A673 (cell line): ENCODE data around the gene SDCBP2. TPM values are rescaled to one million over a fixed set of nuclear protein-coding genes. Genes with fewer than 3 reads are reported as not detected.

Experiments
- BruUV-seq: library from RNA; stranded (reverse); fragments of 400-500 nt; replicated peaks from 2 replicates; lab custom pipeline; 2021; lab: Mats Ljungman, UMichigan
- CTCF ChIA-PET: fragments of 300-600 bp; sonication (Branson Sonifier 250); formaldehyde crosslinking; loops from one replicate; lab custom pipeline; 2022; ENCODE audit warnings: antibody characterized with exemption; lab: Charles Lee
- POLR2A ChIA-PET: fragments of 300-600 bp; sonication (Branson Sonifier 250); formaldehyde crosslinking; loops from one replicate; lab custom pipeline; 2022; ENCODE audit warnings: antibody characterized with exemption; ENCODE audit not compliant: low non-redundant PET; lab: Charles Lee
- DNase-seq: peaks from one replicate; pipeline ENCODE4 v3.0.0-alpha.2; 2015; ENCODE audit warnings: low spot score
- H3K27ac ChIP-seq: fragments of 200-600 bp; sonication (generic); 2 replicates; pipeline ENCODE4 v1.5.1; 2016; ENCODE audit warnings: mixed run types, low read depth, mild to moderate bottlenecking, mixed read lengths, antibody characterized with exemption, low read length; ENCODE audit not compliant: poor library complexity, severe bottlenecking
- H3K27me3 ChIP-seq: fragments of 200-600 bp; sonication (generic); replicated peaks from 2 replicates; pipeline ENCODE4 v1.6.1; 2017; ENCODE audit warnings: mixed run types, low read depth, mild to moderate bottlenecking, mixed read lengths, antibody characterized with exemption, low read length; ENCODE audit not compliant: insufficient read depth, poor library complexity
- H3K36me3 ChIP-seq: fragments of 200-600 bp; sonication (generic); 2 replicates; pipeline ENCODE4 v1.6.1; 2016; ENCODE audit warnings: mixed run types, mild to moderate bottlenecking, mixed read lengths, antibody characterized with exemption, low read length; ENCODE audit not compliant: insufficient read depth, poor library complexity, severe bottlenecking
- H3K4me1 ChIP-seq: fragments of 200-600 bp; sonication (generic); 2 replicates; pipeline ENCODE4 v1.6.1; 2017; ENCODE audit warnings: mixed run types, mild to moderate bottlenecking, mixed read lengths, antibody characterized with exemption, low read length; ENCODE audit not compliant: insufficient read depth, poor library complexity, severe bottlenecking
- H3K4me3 ChIP-seq: fragments of 200-600 bp; sonication (generic); 2 replicates; pipeline ENCODE4 v1.5.1; 2016; ENCODE audit warnings: low read depth, mixed run types, mild to moderate bottlenecking, mixed read lengths, low read length; ENCODE audit not compliant: poor library complexity, severe bottlenecking
- H3K9me3 ChIP-seq: fragments of 200-600 bp; sonication (generic); 2 replicates; pipeline ENCODE4 v1.6.1; 2016; ENCODE audit warnings: mixed run types, low read depth, mild to moderate bottlenecking, mixed read lengths, antibody characterized with exemption, low read length; ENCODE audit not compliant: poor library complexity, severe bottlenecking
- CTCF ChIP-seq: fragments of 300-800, 200-600 bp; sonication (generic); conservative IDR thresholded peaks from 2 replicates; pipeline ENCODE4 v1.5.1; 2017; ENCODE audit warnings: low read depth, mild to moderate bottlenecking, antibody characterized with exemption, low read length, moderate library complexity, mixed read lengths
- EZH2 ChIP-seq: fragments of 200-600 bp; sonication (generic); IDR thresholded peaks from 2 replicates; pipeline ENCODE4 v1.6.1; 2017; ENCODE audit warnings: borderline replicate concordance, low read depth, mild to moderate bottlenecking, mixed read lengths, antibody characterized with exemption, low read length; ENCODE audit not compliant: poor library complexity, severe bottlenecking
- intact Hi-C: fragments of 100-400 bp; cut with micrococcal nuclease; formaldehyde crosslinking; loops from one replicate; pipeline ENCODE4 v1.10.0; 2022; ENCODE audit not compliant: unreplicated experiment
- total RNA-seq: library from RNA; stranded (reverse); gene quantifications from 2 replicates; pipeline ENCODE4 v1.2.3, GENCODE V29; 2021

SDCBP2 gene
- total RNA-seq, 1 experiment from 2014 or later: 3.5 TPM

GRCh38 chr20:1291191-1291741, 37.7 kb downstream of the SDCBP2 start:
- DNase-seq: peak; percentile 24
- Histone ChIP-seq H3K4me3 (no peak overlapping the region), H3K27ac (no peak overlapping the region), H3K27me3 (no peaks in the 10 kb centered on the region), H3K36me3 (no peaks in the 10 kb centered on the region), H3K4me1 (no peaks in the 10 kb centered on the region), H3K9me3 (no peaks in the 10 kb centered on the region)
- CTCF ChIA-PET: interaction anchor here (0.6 kb wide), 1 partner anchor 646 kb away, joined by 5 read pairs; no protein-coding TSS in a partner anchor
- POLR2A ChIA-PET: no interaction called here
- no TSS peak for BruUV-seq
- TF ChIP-seq CTCF (no peak), EZH2 (no peak)
- intact Hi-C loops: no loop called here

- no peaks in the 10 kb centered on the region for H3K4me1 ChIP-seq
- CTCF ChIA-PET: no interaction called here
- no peak for TF ChIP-seq EZH2
- no peak for TF ChIP-seq CTCF
- DNase-seq: no peak
- no peak overlapping the region for H3K27ac ChIP-seq
- no peak overlapping the region for H3K4me3 ChIP-seq
- intact Hi-C loops: no loop called here
- POLR2A ChIA-PET: no interaction called here
- H3K27me3 ChIP-seq: no peaks in the 10 kb centered on the region
- H3K36me3 ChIP-seq: no peaks in the 10 kb centered on the region
- no peaks in the 10 kb centered on the region for H3K9me3 ChIP-seq
- BruUV-seq: no TSS peak
Observed at GRCh38 chr20:1287787-1288569, 41.0 kb downstream of the SDCBP2 start.

DNA sequence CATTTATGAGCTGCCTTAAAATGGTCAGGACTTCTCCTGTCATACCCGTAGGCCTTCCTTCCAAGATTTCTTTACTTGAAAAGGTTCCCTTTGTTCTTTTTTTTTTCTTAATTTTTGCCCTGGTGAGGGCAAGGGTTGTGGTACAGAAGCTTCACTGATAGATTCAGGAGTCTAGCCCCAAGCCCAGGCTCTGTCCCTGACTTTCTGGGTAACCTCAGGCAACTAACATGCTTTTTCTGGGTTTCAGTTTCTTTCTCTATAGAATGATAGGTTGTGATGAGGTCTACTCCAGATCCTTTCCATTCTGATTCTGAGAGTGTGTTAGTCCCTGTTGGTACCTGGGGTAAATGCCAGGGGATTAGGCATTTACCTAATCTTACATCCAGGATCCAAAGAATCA, 41.6 kb downstream of the SDCBP2 start:
- TF ChIP-seq EZH2 (no peak), CTCF (no peak)
- H3K9me3 ChIP-seq: no peaks in the 10 kb centered on the region
- H3K4me3 ChIP-seq: no peak overlapping the region
- ChIA-PET POLR2A (no interaction called here), CTCF (no interaction called here)
- DNase-seq: no peak
- no peaks in the 10 kb centered on the region for H3K36me3 ChIP-seq
- H3K27me3 ChIP-seq: no peaks in the 10 kb centered on the region
- intact Hi-C loops: no loop called here
- H3K4me1 ChIP-seq: no peaks in the 10 kb centered on the region
- no TSS peak for BruUV-seq
- no peak overlapping the region for H3K27ac ChIP-seq
